ENCODE results near the gene MDM2. TPM values are rescaled to one million over a fixed set of nuclear protein-coding genes. Genes with fewer than 3 reads are reported as not detected.

MDM2 gene
- total RNA-seq, 2 experiments from 2014 or later = 148 to 153 TPM

DNA sequence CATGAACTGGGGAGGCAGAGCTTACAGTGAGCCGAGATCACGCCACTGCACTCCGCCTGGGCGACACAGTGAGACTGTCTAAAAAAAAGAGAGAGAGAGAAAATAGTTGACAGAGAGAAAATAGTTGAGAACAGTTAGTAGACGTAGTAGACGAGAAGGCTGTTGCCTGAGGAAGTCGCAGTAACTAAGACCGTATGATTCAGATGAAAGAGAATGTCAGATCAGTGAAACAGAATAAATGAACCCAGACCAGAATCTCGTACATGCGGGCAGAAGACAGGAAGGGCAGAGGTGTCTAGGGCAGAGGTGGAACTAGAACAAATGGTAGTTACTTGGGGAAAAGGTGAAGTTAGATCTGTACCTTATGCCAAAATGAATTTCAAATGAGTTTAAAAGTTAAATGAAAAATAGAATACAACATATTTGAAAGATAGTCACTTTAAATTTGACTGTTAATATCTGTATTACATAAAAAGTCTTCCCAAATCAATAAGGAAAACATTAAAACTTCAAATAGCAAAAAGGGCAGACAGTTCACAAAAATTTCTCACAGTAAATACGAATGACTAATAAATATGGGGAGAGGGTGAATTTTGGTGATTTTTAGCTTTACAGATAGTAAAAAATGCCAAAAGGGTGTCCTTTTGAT is 17.7 kb downstream of the MDM2 start:
- no peaks in the 10 kb centered on the region for H3K27me3 Mint-ChIP-seq
- H3K36me3 Mint-ChIP-seq (ENCODE audit: low read depth) = peaks cover 55% of the 10 kb centered on the region
- peak overlapping the region; percentile 53 for H3K27ac Mint-ChIP-seq
- intact Hi-C loops (cut with micrococcal nuclease) = no loop called here
- CTCF ChIA-PET = no interaction called here
- TF ChIP-seq, protein P1, sequence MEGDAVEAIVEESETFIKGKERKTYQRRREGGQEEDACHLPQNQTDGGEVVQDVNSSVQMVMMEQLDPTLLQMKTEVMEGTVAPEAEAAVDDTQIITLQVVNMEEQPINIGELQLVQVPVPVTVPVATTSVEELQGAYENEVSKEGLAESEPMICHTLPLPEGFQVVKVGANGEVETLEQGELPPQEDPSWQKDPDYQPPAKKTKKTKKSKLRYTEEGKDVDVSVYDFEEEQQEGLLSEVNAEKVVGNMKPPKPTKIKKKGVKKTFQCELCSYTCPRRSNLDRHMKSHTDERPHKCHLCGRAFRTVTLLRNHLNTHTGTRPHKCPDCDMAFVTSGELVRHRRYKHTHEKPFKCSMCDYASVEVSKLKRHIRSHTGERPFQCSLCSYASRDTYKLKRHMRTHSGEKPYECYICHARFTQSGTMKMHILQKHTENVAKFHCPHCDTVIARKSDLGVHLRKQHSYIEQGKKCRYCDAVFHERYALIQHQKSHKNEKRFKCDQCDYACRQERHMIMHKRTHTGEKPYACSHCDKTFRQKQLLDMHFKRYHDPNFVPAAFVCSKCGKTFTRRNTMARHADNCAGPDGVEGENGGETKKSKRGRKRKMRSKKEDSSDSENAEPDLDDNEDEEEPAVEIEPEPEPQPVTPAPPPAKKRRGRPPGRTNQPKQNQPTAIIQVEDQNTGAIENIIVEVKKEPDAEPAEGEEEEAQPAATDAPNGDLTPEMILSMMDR (IDR thresholded peaks at IDR 0.05) = no peak
- no peak for DNase-seq
- POLR2A ChIA-PET = interaction anchor here (1.1 to 1.6 kb wide), 2 partner anchors 9 to 11 kb away, joined by 3 to 4 read pairs; no protein-coding TSS in a partner anchor
- no peak for ATAC-seq
- no peak overlapping the region for H3K4me3 Mint-ChIP-seq
- no peaks in the 10 kb centered on the region for H3K9me3 Mint-ChIP-seq
- peaks cover 26% of the 10 kb centered on the region for H3K4me1 Mint-ChIP-seq (ENCODE audit: low read depth)

DNA sequence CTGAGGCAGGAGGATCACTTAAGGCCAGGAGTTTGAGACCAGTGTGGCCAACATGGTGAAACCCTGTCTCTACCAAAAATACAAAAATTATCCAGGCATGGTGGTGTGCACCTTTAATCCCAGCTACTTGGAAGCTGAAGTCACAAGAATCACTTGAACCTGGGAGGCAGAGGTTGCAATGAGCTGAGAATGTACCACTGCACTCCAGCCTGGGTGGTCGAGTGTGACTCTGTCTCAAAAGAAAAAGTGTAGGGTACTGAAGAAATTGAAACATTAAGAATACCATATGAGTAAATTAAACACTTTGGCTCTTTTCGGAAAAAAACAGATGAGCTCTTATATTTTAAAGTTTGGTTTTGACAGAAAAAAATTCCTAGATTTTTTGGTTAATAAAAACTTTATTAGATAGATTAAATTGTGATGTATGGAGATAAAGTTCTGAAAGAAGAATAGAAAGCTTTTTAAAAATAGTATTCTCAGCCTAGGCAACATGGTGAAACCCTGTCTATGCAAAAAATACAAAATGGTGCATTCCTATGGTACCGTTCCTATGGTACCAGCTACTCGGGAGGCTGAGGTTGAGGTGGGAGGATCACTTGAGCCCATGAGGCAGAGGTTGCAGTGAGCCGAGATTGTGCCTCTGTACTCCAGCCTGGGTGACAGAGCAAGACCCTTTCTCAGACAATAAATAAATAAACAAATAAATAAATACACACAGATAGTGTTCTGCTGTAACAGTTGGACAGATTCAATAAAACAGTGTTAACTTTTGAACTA is 20.1 kb downstream of the MDM2 start:
- ATAC-seq (no peak), DNase-seq (no peak)
- H3K36me3 Mint-ChIP-seq (ENCODE audit: low read depth) = peaks cover 60% of the 10 kb centered on the region
- no peak overlapping the region for H3K4me3 Mint-ChIP-seq
- H3K9me3 Mint-ChIP-seq = no peaks in the 10 kb centered on the region
- H3K4me1 Mint-ChIP-seq (ENCODE audit: low read depth) = peaks cover 25% of the 10 kb centered on the region
- H3K27me3 Mint-ChIP-seq = no peaks in the 10 kb centered on the region
- ChIA-PET CTCF (interaction anchor here (0.8 to 4.8 kb wide), 5 partner anchors 10 to 330 kb away, joined by 3 to 24 read pairs (median 3); partner anchors contain the start of gene MDM2), POLR2A (interaction anchor here (1.2 to 1.3 kb wide), 2 partner anchors 9 to 21 kb away, joined by 4 to 5 read pairs; no protein-coding TSS in a partner anchor)
- intact Hi-C loops (cut with micrococcal nuclease) = no loop called here
- no peak overlapping the region for H3K27ac Mint-ChIP-seq
- TF ChIP-seq, protein P1 (IDR thresholded peaks at IDR 0.05) = no peak

DNA sequence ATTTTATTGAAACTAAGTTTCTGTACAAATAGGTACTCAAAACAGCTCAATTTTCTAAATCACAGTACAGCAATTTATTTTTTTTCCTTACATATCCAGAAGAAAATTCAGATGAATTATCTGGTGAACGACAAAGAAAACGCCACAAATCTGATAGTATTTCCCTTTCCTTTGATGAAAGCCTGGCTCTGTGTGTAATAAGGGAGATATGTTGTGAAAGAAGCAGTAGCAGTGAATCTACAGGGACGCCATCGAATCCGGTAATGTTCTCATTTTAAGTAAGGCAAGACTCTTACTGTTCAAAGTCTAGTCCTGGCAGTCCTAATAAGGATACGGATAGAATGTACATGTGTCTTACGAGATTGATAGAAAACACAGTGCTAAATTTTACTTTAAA is 20.7 kb downstream of the MDM2 start:
- Mint-ChIP-seq H3K9me3 (no peaks in the 10 kb centered on the region), H3K4me3 (no peak overlapping the region), H3K36me3 (ENCODE audit: low read depth) (peaks cover 57% of the 10 kb centered on the region), H3K27me3 (no peaks in the 10 kb centered on the region), H3K4me1 (ENCODE audit: low read depth) (peaks cover 23% of the 10 kb centered on the region), H3K27ac (no peak overlapping the region)
- ATAC-seq (no peak), DNase-seq (no peak)
- ChIA-PET POLR2A (interaction anchor here (1.2 kb wide), 1 partner anchor 21 kb away, joined by 5 read pairs; no protein-coding TSS in a partner anchor), CTCF (interaction anchor here (0.8 to 4.8 kb wide), 5 partner anchors 11 to 330 kb away, joined by 3 to 24 read pairs (median 3); partner anchors contain the start of gene MDM2)
- intact Hi-C loops (cut with micrococcal nuclease) = no loop called here
- TF ChIP-seq, protein P1 (IDR thresholded peaks at IDR 0.05) = no peak

DNA sequence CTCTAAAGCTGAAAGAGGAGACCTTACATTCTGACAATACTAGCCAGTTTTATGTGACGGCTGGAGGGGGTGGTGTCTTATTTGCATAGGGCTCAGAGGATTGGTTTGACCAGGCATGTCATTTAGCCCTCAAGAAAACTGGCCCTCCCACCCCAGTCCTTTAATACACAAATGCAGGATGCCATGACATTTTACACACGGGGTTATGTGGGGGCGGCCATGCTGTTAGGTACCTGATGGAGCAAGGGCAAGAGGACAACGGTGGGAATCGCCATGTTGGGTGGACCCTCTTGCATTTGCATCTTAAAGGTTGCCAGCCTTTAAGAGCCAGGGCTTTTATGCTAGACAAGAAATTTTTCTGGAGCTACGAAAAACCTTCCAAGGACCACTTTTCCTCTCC is 23.3 kb downstream of the MDM2 start:
- DNase-seq (no peak), ATAC-seq (no peak)
- ChIA-PET CTCF (interaction anchor here (0.7 to 4.8 kb wide), 13 partner anchors 11 to 423 kb away, joined by 3 to 25 read pairs (median 4); partner anchors contain the start of gene MDM2), POLR2A (interaction anchor here (1.0 to 1.8 kb wide), 5 partner anchors 9 to 23 kb away, joined by 3 to 7 read pairs (median 4); partner anchors contain the start of gene MDM2)
- H3K36me3 Mint-ChIP-seq (ENCODE audit: low read depth) = peaks cover 48% of the 10 kb centered on the region
- TF ChIP-seq, protein P1 (IDR thresholded peaks at IDR 0.05) = no peak
- intact Hi-C loops (cut with micrococcal nuclease) = no loop called here
- H3K4me1 Mint-ChIP-seq (ENCODE audit: low read depth) = peaks cover 18% of the 10 kb centered on the region
- no peak overlapping the region for H3K4me3 Mint-ChIP-seq
- H3K27ac Mint-ChIP-seq = no peak overlapping the region
- H3K27me3 Mint-ChIP-seq = no peaks in the 10 kb centered on the region
- H3K9me3 Mint-ChIP-seq = no peaks in the 10 kb centered on the region
